GM23338 (cell line): ENCODE results near the gene DLEU7. TPM values are rescaled to one million over a fixed set of nuclear protein-coding genes. Genes with fewer than 3 reads are reported as not detected.

ENCODE experiments used
- ATAC-seq: fragments of 200-7000 bp; cut with Tn5 transposase; 3 replicates; pipeline ENCODE4 v1.9.1; 2020
- DNase-seq: peaks from one replicate; pipeline ENCODE4 v3.0.0-alpha.2; 2015; ENCODE audit warnings: low spot score
- H2AFZ ChIP-seq: fragments of 200-600 bp; sonication (generic); 2 replicates; pipeline ENCODE4 v1.8.0; 2016; ENCODE audit warnings: antibody characterized with exemption, mild to moderate bottlenecking, moderate library complexity
- H3F3A ChIP-seq: fragments of 200-600 bp; sonication (generic); replicated peaks from 2 replicates; pipeline ENCODE4 v1.8.0; 2017; ENCODE audit warnings: antibody characterized with exemption, mixed run types, low read depth
- H3K27ac ChIP-seq: fragments of 200-600 bp; sonication (generic); 2 replicates; pipeline ENCODE4 v1.6.1; 2016; ENCODE audit warnings: low read depth
- H3K27me3 ChIP-seq: fragments of 200-600 bp; sonication (generic); 2 replicates; pipeline ENCODE4 v1.8.0; 2016; ENCODE audit warnings: mild to moderate bottlenecking, mixed run types, moderate library complexity; ENCODE audit not compliant: insufficient read depth
- H3K36me3 ChIP-seq: fragments of 200-600 bp; sonication (generic); 2 replicates; pipeline ENCODE4 v1.8.0; 2016; ENCODE audit warnings: mild to moderate bottlenecking; ENCODE audit not compliant: insufficient read depth
- H3K4me1 ChIP-seq: fragments of 200-600 bp; sonication (generic); 2 replicates; pipeline ENCODE4 v1.8.0; 2016; ENCODE audit warnings: mild to moderate bottlenecking, moderate library complexity; ENCODE audit not compliant: insufficient read depth
- H3K4me2 ChIP-seq: fragments of 200-600 bp; sonication (generic); 2 replicates; pipeline ENCODE4 v1.7.1; 2017; ENCODE audit warnings: mixed run types
- H3K4me3 ChIP-seq: fragments of 200-600 bp; sonication (generic); 2 replicates; pipeline ENCODE4 v1.6.1; 2016; ENCODE audit warnings: mixed run types
- H3K79me2 ChIP-seq: fragments of 200-600 bp; sonication (generic); replicated peaks from 2 replicates; pipeline ENCODE4 v1.8.0; 2017; ENCODE audit warnings: mild to moderate bottlenecking; ENCODE audit not compliant: insufficient read depth
- H3K9me2 ChIP-seq: fragments of 200-600 bp; sonication (generic); 2 replicates; pipeline ENCODE4 v1.8.0; 2017; ENCODE audit not compliant: insufficient read depth
- H4K20me1 ChIP-seq: fragments of 200-600 bp; sonication (generic); replicated peaks from 2 replicates; pipeline ENCODE4 v1.8.0; 2017; ENCODE audit warnings: mild to moderate bottlenecking; ENCODE audit not compliant: insufficient read depth
- H3K27ac Mint-ChIP-seq: 2 replicates; pipeline ENCODE4 v1.8.0; 2020; ENCODE audit warnings: inconsistent platforms, mild to moderate bottlenecking, moderate library complexity, mixed read lengths
- H3K27me3 Mint-ChIP-seq: 3 replicates; pipeline ENCODE4 v1.8.0; 2022; ENCODE audit warnings: low read depth, mild to moderate bottlenecking, moderate library complexity, mixed read lengths, inconsistent platforms; ENCODE audit not compliant: insufficient read depth, poor library complexity
- H3K36me3 Mint-ChIP-seq: 3 replicates; pipeline ENCODE4 v1.8.0; 2021; ENCODE audit warnings: low read depth, mild to moderate bottlenecking, inconsistent platforms, moderate library complexity, mixed read lengths
- H3K4me1 Mint-ChIP-seq: 3 replicates; pipeline ENCODE4 v1.8.0; 2020; ENCODE audit warnings: mild to moderate bottlenecking, inconsistent platforms, mixed read lengths
- H3K4me3 Mint-ChIP-seq: 3 replicates; pipeline ENCODE4 v1.8.0; 2021; ENCODE audit warnings: moderate library complexity, mild to moderate bottlenecking, inconsistent platforms, mixed read lengths
- H3K9me3 Mint-ChIP-seq: 3 replicates; pipeline ENCODE4 v1.8.0; 2020; ENCODE audit warnings: moderate library complexity, mild to moderate bottlenecking, inconsistent platforms, mixed read lengths
- CREB1 ChIP-seq: fragments of 250-450 bp; sonication (Bioruptor Pico); IDR thresholded peaks from 2 replicates; pipeline ENCODE4 v1.5.0; 2020; ENCODE audit warnings: low read depth, mild to moderate bottlenecking, moderate library complexity
- ETS1 ChIP-seq: IDR thresholded peaks from 2 replicates; pipeline ENCODE4 v1.6.1; 2016; ENCODE audit warnings: antibody characterized with exemption
- EZH2 ChIP-seq: fragments of 200-600 bp; sonication (generic); IDR thresholded peaks from one replicate; pipeline ENCODE4 v1.8.0; 2017; ENCODE audit warnings: antibody characterized with exemption, mild to moderate bottlenecking, low read depth; ENCODE audit not compliant: unreplicated experiment
- EZH2phosphoT487 ChIP-seq: fragments of 200-600 bp; sonication (generic); IDR thresholded peaks from one replicate; pipeline ENCODE4 v1.8.1; 2018; ENCODE audit warnings: antibody characterized with exemption; ENCODE audit not compliant: unreplicated experiment
- JUNB ChIP-seq: IDR thresholded peaks from one replicate; pipeline ENCODE4 v1.6.1; 2016; ENCODE audit warnings: antibody characterized with exemption; ENCODE audit not compliant: unreplicated experiment
- NANOG ChIP-seq: IDR thresholded peaks from 2 replicates; pipeline ENCODE4 v1.6.1; 2016; ENCODE audit warnings: antibody characterized with exemption, borderline replicate concordance
- POLR2AphosphoS5 ChIP-seq: IDR thresholded peaks from 2 replicates; pipeline ENCODE4 v1.6.1; 2016; ENCODE audit warnings: antibody characterized with exemption, low read depth
- REST ChIP-seq: IDR thresholded peaks from one replicate; pipeline ENCODE4 v1.6.1; 2018; ENCODE audit warnings: antibody characterized with exemption; ENCODE audit not compliant: unreplicated experiment
- STAT1 ChIP-seq: IDR thresholded peaks from one replicate; pipeline ENCODE4 v1.6.1; 2016; ENCODE audit warnings: antibody characterized with exemption; ENCODE audit not compliant: unreplicated experiment
- ZNF114 ChIP-seq: fragments of 250-450 bp; sonication (Bioruptor Pico); IDR thresholded peaks from 2 replicates; pipeline ENCODE4 v1.5.0; 2020; ENCODE audit warnings: mild to moderate bottlenecking, moderate library complexity
- ZNF331 ChIP-seq: fragments of 250-450 bp; sonication (Bioruptor Pico); IDR thresholded peaks from 2 replicates; pipeline ENCODE4 v1.5.0; 2020; ENCODE audit warnings: low read depth, mild to moderate bottlenecking, moderate library complexity
- polyA plus RNA-seq: library from polyadenylated mRNA; unstranded; fragments of >200 nt; fragmentation: Nextera tagmentation; extraction: Ambion mirVana; gene quantifications from 2 replicates; pipeline ENCODE4 v1.2.1, GENCODE V29; 2016
- total RNA-seq: library from RNA; depleted of rRNA; stranded (reverse); fragments of >200 nt; shearing (Covaris generic); gene quantifications from 2 replicates; pipeline ENCODE4 v1.2.3, GENCODE V29; 2014
- TF ChIP-seq, protein P1 (sequence below): fragments of 250-450 bp; sonication (Bioruptor Pico); IDR thresholded peaks from 2 replicates; pipeline ENCODE4 v1.5.0; 2020; ENCODE audit warnings: mild to moderate bottlenecking, moderate library complexity
- TF ChIP-seq, protein P2 (sequence below), 2 experiments: fragments of 200-600 bp in 1 of 2; sonication (generic) in 1 of 2; conservative IDR thresholded peaks; 2 replicates each; pipeline versions ENCODE4 v1.5.1 to v1.6.1; 2016 to 2017; ENCODE audit warnings: antibody characterized with exemption in 2 of 2, low read depth in 2 of 2, mild to moderate bottlenecking in 2 of 2, moderate library complexity in 1 of 2

DLEU7 gene
- total and polyA plus RNA-seq, 2 experiments from 2014 or later: 8.7 to 11.6 TPM

- H3K36me3 ChIP-seq: no peaks in the 10 kb centered on the region
- no peak for ATAC-seq
- TF ChIP-seq POLR2AphosphoS5: no peak
- no peak for TF ChIP-seq EZH2
- no peak for TF ChIP-seq CREB1
- no peak for TF ChIP-seq ZNF114
- TF ChIP-seq JUNB: no peak
- TF ChIP-seq, protein P1, sequence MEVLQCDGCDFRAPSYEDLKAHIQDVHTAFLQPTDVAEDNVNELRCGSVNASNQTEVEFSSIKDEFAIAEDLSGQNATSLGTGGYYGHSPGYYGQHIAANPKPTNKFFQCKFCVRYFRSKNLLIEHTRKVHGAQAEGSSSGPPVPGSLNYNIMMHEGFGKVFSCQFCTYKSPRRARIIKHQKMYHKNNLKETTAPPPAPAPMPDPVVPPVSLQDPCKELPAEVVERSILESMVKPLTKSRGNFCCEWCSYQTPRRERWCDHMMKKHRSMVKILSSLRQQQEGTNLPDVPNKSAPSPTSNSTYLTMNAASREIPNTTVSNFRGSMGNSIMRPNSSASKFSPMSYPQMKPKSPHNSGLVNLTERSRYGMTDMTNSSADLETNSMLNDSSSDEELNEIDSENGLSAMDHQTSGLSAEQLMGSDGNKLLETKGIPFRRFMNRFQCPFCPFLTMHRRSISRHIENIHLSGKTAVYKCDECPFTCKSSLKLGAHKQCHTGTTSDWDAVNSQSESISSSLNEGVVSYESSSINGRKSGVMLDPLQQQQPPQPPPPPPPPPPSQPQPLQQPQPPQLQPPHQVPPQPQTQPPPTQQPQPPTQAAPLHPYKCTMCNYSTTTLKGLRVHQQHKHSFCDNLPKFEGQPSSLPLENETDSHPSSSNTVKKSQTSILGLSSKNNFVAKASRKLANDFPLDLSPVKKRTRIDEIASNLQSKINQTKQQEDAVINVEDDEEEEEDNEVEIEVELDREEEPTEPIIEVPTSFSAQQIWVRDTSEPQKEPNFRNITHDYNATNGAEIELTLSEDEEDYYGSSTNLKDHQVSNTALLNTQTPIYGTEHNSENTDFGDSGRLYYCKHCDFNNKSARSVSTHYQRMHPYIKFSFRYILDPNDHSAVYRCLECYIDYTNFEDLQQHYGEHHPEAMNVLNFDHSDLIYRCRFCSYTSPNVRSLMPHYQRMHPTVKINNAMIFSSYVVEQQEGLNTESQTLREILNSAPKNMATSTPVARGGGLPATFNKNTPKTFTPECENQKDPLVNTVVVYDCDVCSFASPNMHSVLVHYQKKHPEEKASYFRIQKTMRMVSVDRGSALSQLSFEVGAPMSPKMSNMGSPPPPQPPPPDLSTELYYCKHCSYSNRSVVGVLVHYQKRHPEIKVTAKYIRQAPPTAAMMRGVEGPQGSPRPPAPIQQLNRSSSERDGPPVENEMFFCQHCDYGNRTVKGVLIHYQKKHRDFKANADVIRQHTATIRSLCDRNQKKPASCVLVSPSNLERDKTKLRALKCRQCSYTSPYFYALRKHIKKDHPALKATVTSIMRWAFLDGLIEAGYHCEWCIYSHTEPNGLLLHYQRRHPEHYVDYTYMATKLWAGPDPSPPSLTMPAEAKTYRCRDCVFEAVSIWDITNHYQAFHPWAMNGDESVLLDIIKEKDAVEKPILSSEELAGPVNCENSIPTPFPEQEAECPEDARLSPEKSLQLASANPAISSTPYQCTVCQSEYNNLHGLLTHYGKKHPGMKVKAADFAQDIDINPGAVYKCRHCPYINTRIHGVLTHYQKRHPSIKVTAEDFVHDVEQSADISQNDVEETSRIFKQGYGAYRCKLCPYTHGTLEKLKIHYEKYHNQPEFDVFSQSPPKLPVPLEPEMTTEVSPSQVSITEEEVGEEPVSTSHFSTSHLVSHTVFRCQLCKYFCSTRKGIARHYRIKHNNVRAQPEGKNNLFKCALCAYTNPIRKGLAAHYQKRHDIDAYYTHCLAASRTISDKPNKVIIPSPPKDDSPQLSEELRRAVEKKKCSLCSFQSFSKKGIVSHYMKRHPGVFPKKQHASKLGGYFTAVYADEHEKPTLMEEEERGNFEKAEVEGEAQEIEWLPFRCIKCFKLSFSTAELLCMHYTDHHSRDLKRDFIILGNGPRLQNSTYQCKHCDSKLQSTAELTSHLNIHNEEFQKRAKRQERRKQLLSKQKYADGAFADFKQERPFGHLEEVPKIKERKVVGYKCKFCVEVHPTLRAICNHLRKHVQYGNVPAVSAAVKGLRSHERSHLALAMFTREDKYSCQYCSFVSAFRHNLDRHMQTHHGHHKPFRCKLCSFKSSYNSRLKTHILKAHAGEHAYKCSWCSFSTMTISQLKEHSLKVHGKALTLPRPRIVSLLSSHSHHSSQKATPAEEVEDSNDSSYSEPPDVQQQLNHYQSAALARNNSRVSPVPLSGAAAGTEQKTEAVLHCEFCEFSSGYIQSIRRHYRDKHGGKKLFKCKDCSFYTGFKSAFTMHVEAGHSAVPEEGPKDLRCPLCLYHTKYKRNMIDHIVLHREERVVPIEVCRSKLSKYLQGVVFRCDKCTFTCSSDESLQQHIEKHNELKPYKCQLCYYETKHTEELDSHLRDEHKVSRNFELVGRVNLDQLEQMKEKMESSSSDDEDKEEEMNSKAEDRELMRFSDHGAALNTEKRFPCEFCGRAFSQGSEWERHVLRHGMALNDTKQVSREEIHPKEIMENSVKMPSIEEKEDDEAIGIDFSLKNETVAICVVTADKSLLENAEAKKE (CRISPR knock-in tag): no peak
- no peak for TF ChIP-seq EZH2phosphoT487
- TF ChIP-seq REST: no peak
- TF ChIP-seq, protein P2, sequence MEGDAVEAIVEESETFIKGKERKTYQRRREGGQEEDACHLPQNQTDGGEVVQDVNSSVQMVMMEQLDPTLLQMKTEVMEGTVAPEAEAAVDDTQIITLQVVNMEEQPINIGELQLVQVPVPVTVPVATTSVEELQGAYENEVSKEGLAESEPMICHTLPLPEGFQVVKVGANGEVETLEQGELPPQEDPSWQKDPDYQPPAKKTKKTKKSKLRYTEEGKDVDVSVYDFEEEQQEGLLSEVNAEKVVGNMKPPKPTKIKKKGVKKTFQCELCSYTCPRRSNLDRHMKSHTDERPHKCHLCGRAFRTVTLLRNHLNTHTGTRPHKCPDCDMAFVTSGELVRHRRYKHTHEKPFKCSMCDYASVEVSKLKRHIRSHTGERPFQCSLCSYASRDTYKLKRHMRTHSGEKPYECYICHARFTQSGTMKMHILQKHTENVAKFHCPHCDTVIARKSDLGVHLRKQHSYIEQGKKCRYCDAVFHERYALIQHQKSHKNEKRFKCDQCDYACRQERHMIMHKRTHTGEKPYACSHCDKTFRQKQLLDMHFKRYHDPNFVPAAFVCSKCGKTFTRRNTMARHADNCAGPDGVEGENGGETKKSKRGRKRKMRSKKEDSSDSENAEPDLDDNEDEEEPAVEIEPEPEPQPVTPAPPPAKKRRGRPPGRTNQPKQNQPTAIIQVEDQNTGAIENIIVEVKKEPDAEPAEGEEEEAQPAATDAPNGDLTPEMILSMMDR (conservative IDR thresholded peaks at IDR 0.05; ENCODE audit: low read depth in 2 of 2): no peak
- no peak for TF ChIP-seq ZNF331 (CRISPR knock-in tag)
- TF ChIP-seq ETS1: no peak
- TF ChIP-seq NANOG: no peak
- TF ChIP-seq STAT1: no peak
Measured at GRCh38 chr13:50845211-50845610, 1.7 kb upstream of the DLEU7 start.

More at GRCh38 chr13:50845211-50845610, 1.7 kb upstream of the DLEU7 start:
- Mint-ChIP-seq H3K27me3 (peaks cover 17% of the 10 kb centered on the region), H3K9me3 (no peaks in the 10 kb centered on the region; the same call in 2 of the 3 replicates), H3K27ac (no peak overlapping the region), H3K36me3 (no peaks in the 10 kb centered on the region; the same call in 2 of the 3 replicates), H3K4me3 (no peak overlapping the region), H3K4me1 (peaks cover 27% of the 10 kb centered on the region)
- Histone ChIP-seq H3K27ac (no peak overlapping the region), H3K4me1 (peaks cover 29% of the 10 kb centered on the region), H3K4me2 (0 out of 2 replicates have a peak overlapping the region, but pooled peaks have one; percentile 92), H4K20me1 (no peaks in the 10 kb centered on the region), H2AFZ (peak overlapping the region; percentile 76; the same call in 1 of the 2 replicates), H3K79me2 (peaks cover 20% of the 10 kb centered on the region; the same call in 1 of the 2 replicates), H3K4me3 (no peak overlapping the region), H3K27me3 (peaks cover 21% of the 10 kb centered on the region), H3F3A (no peaks in the 10 kb centered on the region), H3K9me2 (no peaks in the 10 kb centered on the region)
- DNase-seq: no peak
